H7 (cell line): ENCODE results near the gene PCMTD2. TPM values are rescaled to one million over a fixed set of nuclear protein-coding genes. Genes with fewer than 3 reads are reported as not detected.

Source experiments
- DNase-seq: peaks from one replicate; pipeline ENCODE4 v3.0.0; 2012
- H3K27me3 ChIP-seq: 2 replicates; pipeline ENCODE4 v1.6.0; 2011; ENCODE audit warnings: mild to moderate bottlenecking, low read length; ENCODE audit not compliant: control insufficient read depth, insufficient read depth
- H3K36me3 ChIP-seq: replicated peaks from 2 replicates; pipeline ENCODE4 v1.5.1; 2011; ENCODE audit warnings: low read length; ENCODE audit not compliant: control insufficient read depth, insufficient read depth
- H3K4me3 ChIP-seq: 2 replicates; pipeline ENCODE4 v1.5.1; 2011; ENCODE audit warnings: low read depth, mild to moderate bottlenecking, control low read depth, low read length, moderate library complexity; ENCODE audit not compliant: insufficient read depth
- total RNA-seq: library from RNA; depleted of rRNA; stranded (reverse); fragments of >200 nt; shearing (Covaris generic); gene quantifications from 2 replicates; pipeline ENCODE4 v1.2.3, GENCODE V29; 2014

Gene PCMTD2
- total RNA-seq, 1 experiment from 2014 or later: 38.0 TPM

- H3K27me3 ChIP-seq: no peaks in the 10 kb centered on the region
- no peak overlapping the region for H3K4me3 ChIP-seq
- no peak for DNase-seq
- H3K36me3 ChIP-seq: no peaks in the 10 kb centered on the region
Measured at GRCh38 chr20:64253443-64253842, 2.1 kb upstream of the PCMTD2 start.

- DNase-seq: no peak
- Histone ChIP-seq H3K27me3 (no peaks in the 10 kb centered on the region), H3K4me3 (no peak overlapping the region)
Measured at GRCh38 chr20:64254156-64254555, 1.4 kb upstream of the PCMTD2 start.

GRCh38 chr20:64254571-64255360 is 782 bp upstream of the PCMTD2 start:
- Histone ChIP-seq H3K27me3 (no peaks in the 10 kb centered on the region), H3K4me3 (peak overlapping the region; percentile 71), H3K36me3 (no peaks in the 10 kb centered on the region)
- DNase-seq: no peak

More at GRCh38 chr20:64254156-64254555, 1.4 kb upstream of the PCMTD2 start:
- no peaks in the 10 kb centered on the region for H3K36me3 ChIP-seq

- H3K36me3 ChIP-seq: no peaks in the 10 kb centered on the region
- no peaks in the 10 kb centered on the region for H3K27me3 ChIP-seq
- peak; percentile 42 for DNase-seq
- peak overlapping the region; percentile 71 for H3K4me3 ChIP-seq
Measured at GRCh38 chr20:64256282-64256935, 861 bp downstream of the PCMTD2 start.

GRCh38 chr20:64257107-64257757 is 1.7 kb downstream of the PCMTD2 start:
- Histone ChIP-seq H3K36me3 (no peaks in the 10 kb centered on the region), H3K4me3 (no peak overlapping the region), H3K27me3 (no peaks in the 10 kb centered on the region)
- no peak for DNase-seq

GRCh38 chr20:64258071-64258823 is 2.7 kb downstream of the PCMTD2 start:
- no peak for DNase-seq
- Histone ChIP-seq H3K27me3 (no peaks in the 10 kb centered on the region), H3K36me3 (no peaks in the 10 kb centered on the region), H3K4me3 (no peak overlapping the region)

- Histone ChIP-seq H3K27me3 (no peaks in the 10 kb centered on the region), H3K36me3 (no peaks in the 10 kb centered on the region; the same call in 1 of the 2 replicates), H3K4me3 (no peak overlapping the region)
- no peak for DNase-seq
Measured at GRCh38 chr20:64260239-64260638, 4.7 kb downstream of the PCMTD2 start.

GRCh38 chr20:64261138-64261537 is 5.6 kb downstream of the PCMTD2 start:
- H3K27me3 ChIP-seq: no peaks in the 10 kb centered on the region
- H3K36me3 ChIP-seq: no peaks in the 10 kb centered on the region; the same call in 1 of the 2 replicates
- no peak for DNase-seq
- H3K4me3 ChIP-seq: no peak overlapping the region

GRCh38 chr20:64264091-64264490 is 8.5 kb downstream of the PCMTD2 start:
- Histone ChIP-seq H3K4me3 (no peak overlapping the region), H3K36me3 (no peaks in the 10 kb centered on the region; the same call in 1 of the 2 replicates), H3K27me3 (no peaks in the 10 kb centered on the region)
- DNase-seq: no peak

- no peaks in the 10 kb centered on the region; the same call in 1 of the 2 replicates for H3K36me3 ChIP-seq
- no peak for DNase-seq
Measured at GRCh38 chr20:64265201-64265600, 9.7 kb downstream of the PCMTD2 start.

GRCh38 chr20:64266988-64267387 is 11.4 kb downstream of the PCMTD2 start:
- no peak for DNase-seq
- Histone ChIP-seq H3K27me3 (no peaks in the 10 kb centered on the region), H3K36me3 (no peaks in the 10 kb centered on the region; the same call in 1 of the 2 replicates), H3K4me3 (no peak overlapping the region)

More at GRCh38 chr20:64265201-64265600, 9.7 kb downstream of the PCMTD2 start:
- Histone ChIP-seq H3K4me3 (no peak overlapping the region), H3K27me3 (no peaks in the 10 kb centered on the region)

GRCh38 chr20:64268174-64268573 is 12.6 kb downstream of the PCMTD2 start:
- Histone ChIP-seq H3K36me3 (no peaks in the 10 kb centered on the region; the same call in 1 of the 2 replicates), H3K4me3 (no peak overlapping the region), H3K27me3 (no peaks in the 10 kb centered on the region)
- peak; percentile 47 for DNase-seq

- H3K27me3 ChIP-seq: no peaks in the 10 kb centered on the region
- H3K4me3 ChIP-seq: no peak overlapping the region
- no peak for DNase-seq
- H3K36me3 ChIP-seq: no peaks in the 10 kb centered on the region; the same call in 1 of the 2 replicates
Measured at GRCh38 chr20:64269604-64270411, 14.3 kb downstream of the PCMTD2 start.
